Activated T-helper 1 cell treated with anti-CD3 and anti-CD28 coated beads, Interleukin-12 subunit alpha, Interleukin-12 subunit beta, Interleukin-2, Interleukin-4 antibody, amounts not matched to agents 30 ng/mL and 10 ng/mL and 1 ng/mL, durations not matched to agents 14 hours and 24 hours and 36 hours (primary cell): ENCODE measurements around the gene IGF2. TPM values are rescaled to one million over a fixed set of nuclear protein-coding genes. Genes with fewer than 3 reads are reported as not detected.

ENCODE experiments used
- DNase-seq: peaks from one replicate; pipeline ENCODE4 v3.0.0; 2021; ENCODE audit warnings: low spot score
- H3K27ac Mint-ChIP-seq: one replicate; pipeline ENCODE4 v1.8.0; 2021; ENCODE audit warnings: mild to moderate bottlenecking, mixed read lengths
- H3K27me3 Mint-ChIP-seq: one replicate; pipeline ENCODE4 v1.8.0; 2022; ENCODE audit warnings: mild to moderate bottlenecking, moderate library complexity, mixed read lengths; ENCODE audit not compliant: insufficient read depth
- H3K36me3 Mint-ChIP-seq: one replicate; pipeline ENCODE4 v1.8.0; 2021; ENCODE audit warnings: low read depth, mixed read lengths
- H3K4me1 Mint-ChIP-seq: one replicate; pipeline ENCODE4 v1.8.0; 2021; ENCODE audit warnings: low read depth, mixed read lengths
- H3K4me3 Mint-ChIP-seq: one replicate; pipeline ENCODE4 v1.8.0; 2021; ENCODE audit warnings: mild to moderate bottlenecking, moderate library complexity, mixed read lengths
- H3K9me3 Mint-ChIP-seq: one replicate; pipeline ENCODE4 v1.8.0; 2021; ENCODE audit warnings: mixed read lengths
- intact Hi-C: fragments of 100-400 bp; cut with micrococcal nuclease; formaldehyde crosslinking; loops from one replicate; pipeline ENCODE4 v1.15.1; 2024
- total RNA-seq: library from RNA; stranded (reverse); gene quantifications from 2 replicates; pipeline ENCODE4 v1.2.3, GENCODE V29; 2022

IGF2 gene
- total RNA-seq, 1 donor from 2014 or later: 1.5 TPM

DNA sequence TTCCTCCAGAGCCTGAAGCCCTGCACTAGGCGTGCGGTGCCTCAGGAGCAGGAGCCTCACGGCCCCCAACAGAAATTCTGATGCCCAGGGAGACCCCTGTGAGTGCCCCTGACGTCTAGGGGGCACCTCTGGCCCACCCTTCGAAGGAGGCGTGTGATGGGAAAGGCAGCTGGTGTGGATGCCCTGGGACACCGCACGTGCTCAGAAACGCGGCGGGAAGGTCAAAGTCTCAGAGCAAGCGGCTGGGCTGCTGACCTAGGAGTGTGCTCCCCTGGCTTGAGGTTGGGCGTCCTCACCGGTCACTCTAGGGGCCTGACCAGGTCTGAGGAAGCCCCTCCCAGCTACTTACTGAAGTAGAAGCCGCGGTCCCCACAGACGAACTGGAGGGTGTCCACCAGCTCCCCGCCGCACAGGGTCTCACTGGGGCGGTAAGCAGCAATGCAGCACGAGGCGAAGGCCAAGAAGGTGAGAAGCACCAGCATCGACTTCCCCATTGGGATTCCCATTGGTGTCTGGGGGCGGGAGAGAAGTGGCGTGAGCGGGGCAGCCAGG, 4.1 kb downstream of the IGF2 start:
- Mint-ChIP-seq H3K36me3 (no peaks in the 10 kb centered on the region), H3K4me3 (no peak overlapping the region), H3K9me3 (peaks cover 4% of the 10 kb centered on the region), H3K27me3 (peaks cover 40% of the 10 kb centered on the region), H3K27ac (no peak overlapping the region), H3K4me1 (no peaks in the 10 kb centered on the region)
- DNase-seq: no peak
- intact Hi-C loops: no loop called here

GRCh38 chr11:2134022-2135010, 4.9 kb downstream of the IGF2 start:
- H3K9me3 Mint-ChIP-seq: peaks cover 4% of the 10 kb centered on the region
- intact Hi-C loops: no loop called here
- no peak overlapping the region for H3K4me3 Mint-ChIP-seq
- peaks cover 40% of the 10 kb centered on the region for H3K27me3 Mint-ChIP-seq
- no peaks in the 10 kb centered on the region for H3K4me1 Mint-ChIP-seq
- DNase-seq: no peak
- no peaks in the 10 kb centered on the region for H3K36me3 Mint-ChIP-seq
- no peak overlapping the region for H3K27ac Mint-ChIP-seq

DNA sequence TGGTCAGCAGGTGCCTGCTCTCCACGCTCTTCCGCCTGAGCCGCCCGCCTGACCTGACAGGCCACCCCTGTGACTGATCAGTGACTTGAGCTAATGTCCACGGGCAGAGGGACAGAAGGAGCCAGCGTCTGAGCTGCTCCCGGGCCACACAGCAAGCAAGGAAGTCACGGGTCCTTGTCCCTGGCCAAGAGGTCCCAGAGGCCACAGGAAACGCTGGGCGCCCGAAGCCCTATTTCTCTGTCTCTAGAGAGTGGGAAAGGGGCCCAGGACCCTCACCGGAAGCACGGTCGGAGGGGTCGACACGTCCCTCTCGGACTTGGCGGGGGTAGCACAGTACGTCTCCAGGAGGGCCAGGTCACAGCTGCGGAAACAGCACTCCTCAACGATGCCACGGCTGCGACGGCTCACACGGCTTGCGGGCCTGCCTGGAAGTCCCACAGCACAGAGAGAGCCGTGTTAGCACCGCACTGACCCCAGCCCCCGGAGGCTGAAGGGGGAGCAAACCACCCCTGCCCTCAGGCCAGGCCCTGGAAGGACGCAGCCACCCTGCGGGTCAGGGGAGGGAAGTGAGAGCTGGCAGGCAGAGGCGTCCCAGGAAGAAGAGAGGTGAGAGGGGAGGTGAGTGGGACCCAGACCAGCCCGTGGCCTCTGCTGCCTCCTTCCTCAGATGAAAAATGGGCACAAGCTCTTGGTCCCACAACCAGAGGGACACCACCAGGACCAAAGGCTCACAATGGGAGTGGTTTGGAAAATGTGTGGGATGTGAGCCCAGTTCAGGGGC, 5.8 kb downstream of the IGF2 start:
- intact Hi-C loops: no loop called here
- no peak for DNase-seq
- Mint-ChIP-seq H3K9me3 (peaks cover 4% of the 10 kb centered on the region), H3K4me1 (no peaks in the 10 kb centered on the region), H3K36me3 (no peaks in the 10 kb centered on the region), H3K27ac (no peak overlapping the region), H3K4me3 (no peak overlapping the region), H3K27me3 (peaks cover 43% of the 10 kb centered on the region)

- Mint-ChIP-seq H3K4me3 (no peak overlapping the region), H3K27ac (no peak overlapping the region), H3K4me1 (no peaks in the 10 kb centered on the region), H3K36me3 (no peaks in the 10 kb centered on the region), H3K9me3 (peaks cover 4% of the 10 kb centered on the region), H3K27me3 (peaks cover 41% of the 10 kb centered on the region)
- DNase-seq: no peak
- intact Hi-C loops: no loop called here
These were observed 6.3 kb downstream of the IGF2 start for GRCh38 chr11:2132874-2133240.

GRCh38 chr11:2132246-2132645, 6.9 kb downstream of the IGF2 start:
- Mint-ChIP-seq H3K4me3 (no peak overlapping the region), H3K9me3 (peaks cover 4% of the 10 kb centered on the region), H3K27me3 (peaks cover 35% of the 10 kb centered on the region), H3K27ac (no peak overlapping the region), H3K4me1 (no peaks in the 10 kb centered on the region), H3K36me3 (no peaks in the 10 kb centered on the region)
- no peak for DNase-seq
- intact Hi-C loops: no loop called here

DNA sequence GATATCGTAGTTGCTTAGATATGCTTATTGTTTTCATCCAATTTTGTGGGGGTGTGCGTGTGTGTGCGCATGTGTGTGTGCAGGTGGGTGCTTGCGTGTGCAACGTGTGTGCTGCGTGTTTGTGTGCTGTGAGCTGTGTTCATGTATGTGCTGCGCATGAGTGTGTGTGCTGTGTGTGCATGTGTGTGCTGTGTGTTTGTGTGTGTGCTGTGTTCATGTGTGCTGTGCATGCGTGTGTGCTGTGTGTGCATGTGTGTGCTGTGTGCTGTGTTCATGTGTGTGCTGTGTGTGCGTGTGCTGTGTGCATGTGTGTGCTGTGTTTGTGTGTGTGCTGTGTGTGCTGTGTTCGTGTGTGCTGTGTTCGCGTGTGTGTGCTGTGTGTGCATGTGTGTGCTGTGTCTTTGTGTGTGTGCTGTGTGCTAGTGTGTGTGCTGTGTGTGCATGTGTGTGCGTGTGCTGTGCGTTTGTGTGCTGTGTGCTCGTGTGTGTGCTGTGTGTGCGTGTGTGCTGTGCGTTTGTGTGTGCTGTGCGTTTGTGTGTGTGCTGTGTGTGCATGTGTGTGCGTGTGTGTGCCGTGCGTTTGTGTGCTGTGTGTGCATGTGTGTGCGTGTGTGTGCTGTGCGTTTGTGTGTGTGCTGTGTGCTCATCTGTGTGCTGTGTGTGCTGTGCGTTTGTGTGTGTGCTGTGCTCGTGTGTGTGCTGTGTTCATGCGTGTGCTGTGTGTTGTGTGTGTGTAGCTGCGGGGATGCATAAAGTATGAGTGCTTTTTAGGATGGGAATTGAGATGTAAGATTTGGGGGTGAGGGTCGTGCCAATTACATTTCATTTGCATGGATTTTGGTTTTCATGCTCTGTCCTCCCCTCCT, 7.6 kb downstream of the IGF2 start:
- Mint-ChIP-seq H3K36me3 (no peaks in the 10 kb centered on the region), H3K4me1 (no peaks in the 10 kb centered on the region), H3K9me3 (peaks cover 4% of the 10 kb centered on the region), H3K4me3 (no peak overlapping the region), H3K27me3 (peaks cover 31% of the 10 kb centered on the region), H3K27ac (no peak overlapping the region)
- no peak for DNase-seq
- intact Hi-C loops: no loop called here

DNA sequence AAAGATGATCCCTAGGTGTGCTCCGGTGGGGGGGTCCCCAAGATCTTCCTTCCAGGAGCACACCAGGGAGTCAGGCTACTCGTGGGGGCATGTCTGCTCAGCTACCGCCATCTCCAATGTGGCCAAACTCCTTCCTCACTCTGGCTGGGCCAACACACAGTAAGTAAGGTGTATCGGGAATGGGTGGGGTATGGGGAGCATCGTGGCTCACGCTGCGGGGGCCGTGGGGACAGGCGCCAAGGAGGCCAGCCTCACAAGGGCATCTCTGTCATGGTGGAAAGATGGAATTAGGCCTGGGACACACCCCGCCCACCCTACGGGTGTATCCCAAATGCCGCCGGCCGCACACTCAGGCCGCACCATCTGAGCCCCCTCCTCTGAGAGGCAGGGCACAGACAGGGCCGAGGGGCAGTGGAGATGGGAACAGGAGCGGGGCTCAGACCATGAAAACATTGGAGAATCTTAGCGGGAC, 8.3 kb downstream of the IGF2 start:
- no peak for DNase-seq

GRCh38 chr11:2129699-2130366, 9.4 kb downstream of the IGF2 start:
- no peaks in the 10 kb centered on the region for H3K4me1 Mint-ChIP-seq
- H3K27ac Mint-ChIP-seq: no peak overlapping the region
- DNase-seq: no peak
- peaks cover 15% of the 10 kb centered on the region for H3K27me3 Mint-ChIP-seq
- intact Hi-C loops: no loop called here
- peaks cover 5% of the 10 kb centered on the region for H3K9me3 Mint-ChIP-seq
- H3K4me3 Mint-ChIP-seq: no peak overlapping the region
- no peaks in the 10 kb centered on the region for H3K36me3 Mint-ChIP-seq

More for the DNA sequence above, 8.3 kb downstream of the IGF2 start:
- H3K9me3 Mint-ChIP-seq: peaks cover 4% of the 10 kb centered on the region
- H3K27ac Mint-ChIP-seq: no peak overlapping the region
- no peaks in the 10 kb centered on the region for H3K36me3 Mint-ChIP-seq
- peaks cover 25% of the 10 kb centered on the region for H3K27me3 Mint-ChIP-seq
- intact Hi-C loops: no loop called here
- H3K4me1 Mint-ChIP-seq: no peaks in the 10 kb centered on the region
- H3K4me3 Mint-ChIP-seq: no peak overlapping the region

GRCh38 chr11:2129308-2129698, 9.9 kb downstream of the IGF2 start:
- intact Hi-C loops: no loop called here
- H3K27ac Mint-ChIP-seq: no peak overlapping the region

GRCh38 chr11:2128511-2129307, 10.5 kb downstream of the IGF2 start:
- Mint-ChIP-seq H3K4me3 (no peak overlapping the region), H3K4me1 (no peaks in the 10 kb centered on the region), H3K27ac (no peak overlapping the region), H3K36me3 (no peaks in the 10 kb centered on the region), H3K9me3 (peaks cover 9% of the 10 kb centered on the region), H3K27me3 (peaks cover 14% of the 10 kb centered on the region)
- intact Hi-C loops: no loop called here
- no peak for DNase-seq

More at GRCh38 chr11:2129308-2129698, 9.9 kb downstream of the IGF2 start:
- Mint-ChIP-seq H3K4me3 (no peak overlapping the region), H3K9me3 (peaks cover 9% of the 10 kb centered on the region), H3K27me3 (peaks cover 15% of the 10 kb centered on the region), H3K4me1 (no peaks in the 10 kb centered on the region), H3K36me3 (no peaks in the 10 kb centered on the region)
- DNase-seq: no peak

DNA sequence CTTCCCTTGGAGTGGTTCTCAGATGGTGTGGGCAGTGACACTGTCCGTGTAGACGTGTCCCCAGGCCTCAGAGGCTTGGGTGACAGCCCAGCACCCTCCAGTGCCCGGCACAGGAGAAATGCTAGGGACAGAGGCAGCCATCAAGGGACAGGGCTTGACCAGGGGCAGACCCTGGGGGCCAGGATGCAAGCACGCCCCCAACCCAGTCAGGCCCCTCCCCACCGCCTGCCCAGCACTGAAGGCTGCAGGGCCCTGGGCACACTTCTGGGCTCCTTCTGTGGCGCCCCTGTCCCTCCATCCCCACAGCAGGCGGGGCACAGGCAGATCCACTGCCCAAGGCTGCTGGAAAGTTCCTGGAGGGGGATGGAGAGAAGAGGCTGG, 11.1 kb downstream of the IGF2 start:
- H3K4me1 Mint-ChIP-seq: no peaks in the 10 kb centered on the region
- H3K4me3 Mint-ChIP-seq: no peak overlapping the region
- no peak for DNase-seq
- H3K9me3 Mint-ChIP-seq: peaks cover 9% of the 10 kb centered on the region
- no peak overlapping the region for H3K27ac Mint-ChIP-seq
- peaks cover 9% of the 10 kb centered on the region for H3K27me3 Mint-ChIP-seq
- intact Hi-C loops: no loop called here
- no peaks in the 10 kb centered on the region for H3K36me3 Mint-ChIP-seq
